GM18951 (cell line): Measurements from ENCODE around the gene NHERF2.

Experiments used
- POLR2A ChIP-seq: IDR thresholded peaks from 4 replicates; pipeline ENCODE4 v1.6.1; 2011; ENCODE audit warnings: mild to moderate bottlenecking; ENCODE audit not compliant: insufficient read length, insufficient read depth; ENCODE audit errors: extremely low read depth
- in situ Hi-C: fragments of 300-500 bp; cut with MboI; formaldehyde crosslinking; loops from one replicate; pipeline ENCODE4 v1.12.0; 2022; ENCODE audit warnings: low sequenced_read_pairs, mixed read lengths, inconsistent platforms; ENCODE audit not compliant: unreplicated experiment

NHERF2 gene

GRCh38 chr16:2081201-2082084 lies 54.7 kb downstream of the NHERF2 start:
- in situ Hi-C loops: no loop called here
- no peak for TF ChIP-seq POLR2A

- in situ Hi-C loops: no loop called here
- TF ChIP-seq POLR2A: no peak
Measured at GRCh38 chr16:2082171-2082982, 55.7 kb downstream of the NHERF2 start.

- in situ Hi-C loops: no loop called here
- TF ChIP-seq POLR2A: no peak
Measured at GRCh38 chr16:2082983-2083364, 56.3 kb downstream of the NHERF2 start.

GRCh38 chr16:2083409-2083808 lies 56.7 kb downstream of the NHERF2 start:
- no peak for TF ChIP-seq POLR2A
- in situ Hi-C loops: no loop called here

DNA sequence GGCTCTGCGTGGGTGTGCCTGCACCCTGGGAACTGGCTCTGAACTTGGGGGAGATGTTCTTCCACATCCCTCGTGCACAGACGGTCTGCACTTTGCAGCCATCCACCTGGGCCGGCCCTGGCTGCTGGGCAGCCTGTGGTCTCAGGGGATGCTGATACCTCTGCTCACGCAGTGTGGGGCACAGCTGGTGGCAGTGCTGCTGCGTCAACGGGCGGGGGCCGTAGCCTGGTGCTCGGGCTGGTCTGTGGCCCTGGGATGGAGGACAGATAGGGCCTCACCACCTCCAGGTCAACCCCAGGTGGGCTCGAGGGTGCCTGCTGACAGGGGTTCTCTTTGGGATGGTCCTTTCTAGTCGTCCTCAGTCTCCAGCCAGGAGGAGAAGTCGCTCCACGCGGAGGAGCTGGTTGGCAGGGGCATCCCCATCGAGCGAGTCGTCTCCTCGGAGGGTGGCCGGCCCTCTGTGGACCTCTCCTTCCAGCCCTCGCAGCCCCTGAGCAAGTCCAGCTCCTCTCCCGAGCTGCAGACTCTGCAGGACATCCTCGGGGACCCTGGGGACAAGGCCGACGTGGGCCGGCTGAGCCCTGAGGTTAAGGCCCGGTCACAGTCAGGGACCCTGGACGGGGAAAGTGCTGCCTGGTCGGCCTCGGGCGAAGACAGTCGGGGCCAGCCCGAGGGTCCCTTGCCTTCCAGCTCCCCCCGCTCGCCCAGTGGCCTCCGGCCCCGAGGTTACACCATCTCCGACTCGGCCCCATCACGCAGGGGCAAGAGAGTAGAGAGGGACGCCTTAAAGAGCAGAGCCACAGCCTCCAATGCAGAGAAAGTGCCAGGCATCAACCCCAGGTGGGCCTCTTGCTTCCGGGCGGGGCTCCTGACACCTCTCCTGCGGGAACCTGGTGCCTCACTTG lies 57.4 kb downstream of the NHERF2 start:
- TF ChIP-seq POLR2A: no peak

DNA sequence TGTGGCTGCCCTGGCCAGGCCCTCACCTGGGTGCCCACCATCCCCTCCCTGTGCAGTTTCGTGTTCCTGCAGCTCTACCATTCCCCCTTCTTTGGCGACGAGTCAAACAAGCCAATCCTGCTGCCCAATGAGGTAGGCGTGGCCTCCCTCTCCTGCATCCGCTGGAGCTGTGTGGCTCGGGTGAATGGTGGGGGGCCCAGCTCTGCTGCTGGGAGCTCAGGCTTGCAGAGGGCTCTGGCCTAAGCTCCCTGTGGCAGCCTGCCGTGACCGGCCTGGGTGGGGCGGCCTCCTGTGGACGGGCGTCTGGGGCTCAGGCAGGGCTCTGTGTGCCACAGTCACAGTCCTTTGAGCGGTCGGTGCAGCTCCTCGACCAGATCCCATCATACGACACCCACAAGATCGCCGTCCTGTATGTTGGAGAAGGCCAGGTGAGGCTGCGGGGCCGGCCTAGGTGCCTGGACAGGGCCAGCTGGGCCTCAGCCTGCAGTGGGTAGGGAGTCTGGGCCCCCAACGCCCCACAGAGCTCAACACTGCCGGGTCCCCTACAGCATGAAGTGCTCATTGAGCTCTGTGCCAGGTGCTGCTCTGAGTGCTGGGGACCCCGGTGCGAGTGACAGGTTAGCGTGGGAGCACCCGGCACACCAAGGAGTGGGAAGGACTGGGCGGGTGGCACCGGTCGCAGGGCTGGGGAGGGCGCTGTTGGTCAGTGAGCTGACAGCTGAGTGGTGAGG lies 58.4 kb downstream of the NHERF2 start:
- no peak for TF ChIP-seq POLR2A
- in situ Hi-C loops: no loop called here

More for the DNA sequence above, 57.4 kb downstream of the NHERF2 start:
- in situ Hi-C loops: no loop called here

DNA sequence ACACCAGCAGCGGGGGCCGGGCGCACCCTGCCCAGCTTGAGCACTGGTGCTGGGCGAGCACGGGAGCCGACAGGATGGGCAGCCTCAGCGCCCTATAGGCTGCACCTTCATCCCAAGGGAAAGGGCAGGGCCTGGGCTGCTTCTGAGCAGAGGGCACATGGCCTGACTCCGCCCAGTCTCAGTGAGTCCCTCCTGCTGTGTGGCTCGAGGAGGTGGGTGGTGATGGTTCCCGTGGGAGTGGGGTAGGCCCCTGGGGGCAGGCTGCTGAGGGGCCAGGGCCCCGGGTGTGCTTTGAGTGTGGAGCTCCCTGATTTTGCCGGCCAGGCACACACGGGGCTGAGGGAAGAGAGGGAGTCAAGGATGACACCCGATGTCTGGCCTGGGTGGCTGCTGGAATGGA lies 59.0 kb downstream of the NHERF2 start:
- TF ChIP-seq POLR2A: no peak
- in situ Hi-C loops: no loop called here

DNA sequence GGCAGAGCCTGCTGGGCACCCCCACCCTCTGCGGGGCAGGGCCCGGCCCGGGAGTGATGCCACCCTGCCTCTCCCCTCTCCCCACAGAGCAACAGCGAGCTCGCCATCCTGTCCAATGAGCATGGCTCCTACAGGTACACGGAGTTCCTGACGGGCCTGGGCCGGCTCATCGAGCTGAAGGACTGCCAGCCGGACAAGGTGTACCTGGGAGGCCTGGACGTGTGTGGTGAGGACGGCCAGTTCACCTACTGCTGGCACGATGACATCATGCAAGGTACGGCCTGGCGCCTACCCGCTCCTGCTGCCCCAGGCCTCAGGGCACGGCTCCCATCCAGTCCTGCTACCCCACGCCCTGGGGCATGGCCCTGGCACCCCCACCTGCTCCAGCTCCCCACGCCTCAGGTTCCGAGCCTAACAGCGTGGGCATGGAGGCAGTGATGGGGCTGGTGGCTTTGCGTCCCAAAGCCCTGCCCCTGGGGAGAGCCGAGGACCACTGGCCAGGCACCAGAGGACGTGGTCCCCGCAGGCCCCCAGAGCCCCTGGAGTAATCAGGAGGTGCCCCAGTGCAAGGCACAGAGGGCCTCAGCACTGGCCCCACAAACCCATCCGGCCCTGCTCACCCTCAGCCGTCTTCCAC lies 59.5 kb downstream of the NHERF2 start:
- in situ Hi-C loops: no loop called here
- TF ChIP-seq POLR2A: no peak

- in situ Hi-C loops: no loop called here
- no peak for TF ChIP-seq POLR2A
Measured at GRCh38 chr16:2086812-2087747, 60.4 kb downstream of the NHERF2 start.

- TF ChIP-seq POLR2A: no peak
- in situ Hi-C loops: no loop called here
Measured at GRCh38 chr16:2087748-2088631, 61.3 kb downstream of the NHERF2 start.
